Measurements from ENCODE around the gene CLIC5. TPM values are rescaled to one million over a fixed set of nuclear protein-coding genes. Genes with fewer than 3 reads are reported as not detected.

The CLIC5 gene
- total RNA-seq, 2 donors from 2014 or later: 170 to 205 TPM

- ATAC-seq (peak; percentile 77), DNase-seq (peak; percentile 56 to 81)
- intact Hi-C loops (cut with DNase I, micrococcal nuclease): no loop called here
These were observed 4.2 kb downstream of the CLIC5 start for GRCh38 chr6:46011188-46012085.

DNA sequence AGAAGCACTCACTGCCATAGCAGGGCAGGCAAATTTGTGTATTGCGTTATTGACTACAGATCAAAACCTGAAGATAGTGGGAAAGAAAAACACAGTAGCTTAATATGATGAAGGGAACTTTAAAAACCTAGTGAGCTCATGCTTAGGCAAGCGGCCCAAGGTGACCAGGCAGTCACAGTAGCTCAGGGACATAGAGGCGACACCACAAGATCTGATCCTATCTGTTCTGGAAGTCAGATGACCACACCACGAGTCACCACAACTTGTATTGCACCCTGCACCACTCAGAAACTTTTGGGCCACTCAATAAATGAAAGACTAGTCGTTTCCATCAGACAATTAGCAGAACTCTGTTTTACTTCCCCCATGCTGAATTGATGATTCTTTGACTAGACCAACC is 4.9 kb downstream of the CLIC5 start:
- no peak for ATAC-seq
- intact Hi-C loops (cut with DNase I, micrococcal nuclease): no loop called here
- no peak for DNase-seq

DNA sequence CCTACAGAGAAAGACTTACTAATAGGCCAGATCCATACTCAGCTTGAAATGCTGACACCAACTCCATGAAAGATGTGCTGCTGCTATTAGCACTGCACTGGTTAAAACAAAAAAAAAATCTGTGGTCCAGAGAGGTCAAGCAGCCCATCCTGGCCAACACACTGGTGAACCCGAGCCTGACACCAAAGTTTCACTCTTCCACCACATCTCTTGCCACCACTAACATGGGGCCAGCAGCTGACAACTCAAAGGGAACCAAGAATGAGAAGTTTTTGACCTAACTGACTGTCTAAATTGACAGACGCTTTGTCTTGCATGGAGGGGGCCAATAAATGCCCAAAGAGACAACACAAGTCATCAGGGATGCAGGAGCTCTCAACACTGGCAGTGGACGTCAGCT is 5.4 kb downstream of the CLIC5 start:
- ATAC-seq (no peak), DNase-seq (no peak)
- intact Hi-C loops (cut with DNase I, micrococcal nuclease): no loop called here

GRCh38 chr6:46002264-46002663 is 13.4 kb downstream of the CLIC5 start:
- intact Hi-C loops (cut with DNase I, micrococcal nuclease): no loop called here
- ATAC-seq: peak; percentile 77
- DNase-seq: peak in 1 of 2 donors; percentile 51

DNA sequence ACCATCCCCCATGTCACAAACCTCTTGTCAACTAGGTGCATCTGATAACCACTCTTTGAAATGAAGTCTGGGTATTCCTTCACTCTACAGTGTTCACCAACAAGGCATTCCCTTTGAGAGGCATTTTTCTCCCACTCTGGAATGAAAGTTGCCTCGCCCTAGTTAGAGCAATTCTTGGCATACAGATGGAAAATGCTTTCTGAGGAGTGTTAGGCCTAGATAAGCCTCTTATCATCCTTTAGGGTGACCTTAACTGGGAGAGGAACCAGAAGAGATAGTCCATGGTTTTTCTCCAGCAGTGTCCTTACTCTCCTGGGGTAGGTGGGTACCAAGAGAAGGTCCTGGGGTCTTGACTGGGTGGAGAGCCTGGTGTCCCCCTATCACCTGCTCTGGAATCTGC is 14.8 kb downstream of the CLIC5 start:
- DNase-seq (no peak), ATAC-seq (peak; percentile 31)
- intact Hi-C loops (cut with DNase I, micrococcal nuclease): no loop called here

DNA sequence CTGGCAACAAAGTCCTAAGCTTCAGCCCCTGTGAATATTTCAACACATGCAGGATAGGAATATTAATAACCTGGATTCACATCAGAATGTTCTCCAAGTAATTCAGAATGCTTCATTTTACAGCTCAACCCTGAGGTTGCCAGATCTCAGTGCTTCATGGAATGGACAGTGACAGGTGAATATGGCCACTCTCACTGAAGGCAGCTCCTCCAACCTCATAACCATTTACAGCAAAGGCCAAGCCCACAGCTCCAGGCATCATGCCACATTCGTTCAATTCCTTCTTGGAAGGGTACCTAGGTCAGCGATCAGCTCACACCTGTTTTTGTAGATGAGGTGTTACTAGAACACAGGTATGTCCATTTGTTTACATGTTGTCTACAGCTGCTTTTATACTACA is 17.1 kb downstream of the CLIC5 start:
- intact Hi-C loops (cut with DNase I, micrococcal nuclease): no loop called here
- ATAC-seq (peak; percentile 10), DNase-seq (no peak)

GRCh38 chr6:45997875-45998506 is 17.7 kb downstream of the CLIC5 start:
- ATAC-seq: no peak
- intact Hi-C loops (cut with DNase I, micrococcal nuclease): no loop called here

GRCh38 chr6:45991189-45991588 is 24.5 kb downstream of the CLIC5 start:
- intact Hi-C loops (cut with DNase I, micrococcal nuclease): no loop called here
- no peak for ATAC-seq
- no peak for DNase-seq

More at GRCh38 chr6:45997875-45998506, 17.7 kb downstream of the CLIC5 start:
- no peak for DNase-seq

GRCh38 chr6:45990162-45990561 is 25.5 kb downstream of the CLIC5 start:
- intact Hi-C loops (cut with DNase I, micrococcal nuclease): no loop called here
- DNase-seq (no peak), ATAC-seq (no peak)

GRCh38 chr6:45988635-45989034 is 27.0 kb downstream of the CLIC5 start:
- ATAC-seq (peak; percentile 24), DNase-seq (no peak)
- intact Hi-C loops (cut with DNase I, micrococcal nuclease): no loop called here

- DNase-seq (no peak), ATAC-seq (peak; percentile 75)
- intact Hi-C loops (cut with DNase I, micrococcal nuclease): no loop called here
These were observed 27.8 kb downstream of the CLIC5 start for GRCh38 chr6:45987856-45988255.

- DNase-seq (no peak), ATAC-seq (no peak)
- intact Hi-C loops (cut with DNase I, micrococcal nuclease): no loop called here
These were observed 28.9 kb downstream of the CLIC5 start for GRCh38 chr6:45986746-45987274.

DNA sequence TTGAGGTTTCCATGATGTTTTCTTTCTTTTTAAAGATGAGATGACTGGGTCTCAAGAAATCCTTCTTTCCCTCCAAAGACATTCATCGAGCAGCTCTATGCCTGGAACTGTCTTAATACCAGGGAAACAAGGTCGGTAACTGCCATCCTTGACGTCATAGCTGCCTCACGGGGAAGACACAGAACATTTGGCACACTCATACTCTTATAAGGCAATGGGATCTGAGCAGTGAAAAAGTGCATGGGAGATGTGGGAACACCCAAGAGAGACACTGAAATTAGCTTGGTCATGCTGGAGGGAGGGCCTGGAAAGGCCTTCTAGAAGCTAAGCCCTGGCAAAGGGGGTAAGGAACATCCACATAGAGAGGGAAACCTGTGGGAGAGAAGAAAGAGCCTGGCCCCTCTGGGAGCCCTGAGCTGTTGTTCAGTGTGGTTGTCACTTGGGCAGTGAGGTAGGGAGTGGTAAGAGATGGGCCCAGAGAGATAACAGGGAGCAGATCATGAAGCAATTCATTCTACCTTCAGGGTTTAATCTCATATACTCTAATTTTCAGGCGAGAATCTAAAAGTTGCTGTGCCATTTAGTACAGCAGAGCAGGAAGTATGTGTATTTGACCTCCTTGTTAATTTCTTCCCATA is 30.8 kb downstream of the CLIC5 start:
- DNase-seq (no peak), ATAC-seq (no peak)
- intact Hi-C loops (cut with DNase I, micrococcal nuclease): no loop called here

- ATAC-seq (no peak), DNase-seq (no peak)
- intact Hi-C loops (cut with DNase I, micrococcal nuclease): no loop called here
These were observed 31.3 kb downstream of the CLIC5 start for GRCh38 chr6:45984347-45984746.

DNA sequence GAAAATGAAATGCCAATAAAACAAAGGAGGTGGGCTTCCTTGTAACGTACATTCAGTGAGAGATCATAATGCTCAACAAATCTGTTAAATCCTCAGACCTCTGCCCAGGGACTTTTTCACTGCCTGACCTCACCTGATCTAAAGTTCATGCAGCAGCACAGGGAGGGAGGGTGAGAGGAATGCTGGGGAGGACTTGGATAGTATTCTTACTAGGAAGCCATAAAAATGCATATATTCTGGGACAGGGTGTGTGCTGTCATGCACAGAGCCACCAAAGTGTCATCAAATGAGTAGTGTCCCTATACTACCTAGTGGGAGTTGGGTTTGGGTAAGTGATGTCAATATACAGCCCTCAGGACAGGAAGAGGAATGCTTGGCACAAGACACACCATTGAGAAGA is 32.6 kb downstream of the CLIC5 start:
- peak; percentile 80 for ATAC-seq
- intact Hi-C loops (cut with DNase I, micrococcal nuclease): no loop called here
- peak; percentile 35 to 78 for DNase-seq

GRCh38 chr6:45982280-45983036 is 33.2 kb downstream of the CLIC5 start:
- DNase-seq: no peak
- intact Hi-C loops (cut with DNase I, micrococcal nuclease): no loop called here
- ATAC-seq: peak; percentile 89

DNA sequence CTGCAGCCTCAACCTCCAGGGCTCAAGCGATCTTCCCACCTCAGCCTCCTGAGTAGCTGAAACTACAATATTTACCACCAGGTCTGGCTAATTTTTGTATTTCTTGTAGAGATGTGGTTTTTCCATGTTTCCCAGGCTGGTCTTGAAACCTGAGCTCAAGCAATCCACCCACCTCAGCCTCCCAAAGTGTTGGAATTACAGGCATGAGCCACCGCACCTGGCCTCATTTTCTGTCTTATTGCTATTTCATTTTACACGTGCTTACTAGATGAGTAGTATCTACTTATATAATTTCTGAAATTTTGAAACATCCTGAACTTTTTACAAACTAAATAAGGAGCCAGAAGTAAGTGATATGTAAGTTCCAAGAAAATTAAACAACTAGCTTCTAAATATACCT is 34.6 kb downstream of the CLIC5 start:
- ATAC-seq (no peak), DNase-seq (no peak)
- intact Hi-C loops (cut with DNase I, micrococcal nuclease): no loop called here

GRCh38 chr6:45979311-45979710 is 36.3 kb downstream of the CLIC5 start:
- no peak for ATAC-seq
- intact Hi-C loops (cut with DNase I, micrococcal nuclease): no loop called here
- no peak for DNase-seq

GRCh38 chr6:45974596-45974995 is 41.1 kb downstream of the CLIC5 start:
- DNase-seq: no peak
- no peak for ATAC-seq
- intact Hi-C loops (cut with DNase I, micrococcal nuclease): no loop called here
